Body of pancreas (tissue), 4 donors: ENCODE measurements around the gene SLC35C1. TPM values are rescaled to one million over a fixed set of nuclear protein-coding genes. Genes with fewer than 3 reads are reported as not detected.

ENCODE experiments used
- ATAC-seq: fragments of 150-250 bp; one replicate; pipeline ENCODE4 v1.9.1; 2016
- DNase-seq, 4 donors: peaks; one replicate each; pipeline ENCODE4 v3.0.0-alpha.2; 2019
- H3K27ac ChIP-seq, 4 donors: fragments of 200-600 bp; sonication (generic); 1 replicate in 3 of 4; 2 replicates in 1 of 4; pipeline versions ENCODE4 v1.5.1 to v1.6.1; 2016 to 2019; ENCODE audit warnings: mild to moderate bottlenecking in 1 of 4, mixed read lengths in 1 of 4, moderate library complexity in 1 of 4
- H3K27me3 ChIP-seq, 2 donors: fragments of 200-600 bp; sonication (generic); one replicate each; pipeline ENCODE4 v1.6.0; 2016; ENCODE audit warnings: mild to moderate bottlenecking in 1 of 2
- H3K36me3 ChIP-seq, 2 donors: fragments of 200-600 bp; sonication (generic); replicated peaks in 1 of 2; 2 replicates each; pipeline ENCODE4 v1.5.1; 2016; ENCODE audit warnings: low read depth in 2 of 2; ENCODE audit not compliant: insufficient read depth in 1 of 2
- H3K4me1 ChIP-seq: fragments of 200-600 bp; sonication (generic); one replicate; pipeline ENCODE4 v1.6.0; 2016
- H3K4me3 ChIP-seq, 2 donors: fragments of 200-600 bp; sonication (generic); 1 replicate in 1 of 2; 2 replicates in 1 of 2; pipeline ENCODE4 v1.5.1; 2016 to 2019
- H3K9me3 ChIP-seq, 3 donors: fragments of 200-600 bp; sonication (generic); 1 replicate in 2 of 3; 2 replicates in 1 of 3; pipeline ENCODE4 v1.5.1; 2016
- CTCF ChIP-seq, 7 experiments: fragments of 450-650 bp in 4 of 7; fragments of 200-600 bp in 3 of 7; sonication (generic) in 3 of 7; IDR thresholded peaks; one replicate each; pipeline ENCODE4 v1.5.1; 2016 to 2019; ENCODE audit warnings: antibody characterized with exemption in 7 of 7
- POLR2A ChIP-seq, 3 donors: fragments of 450-650 bp; IDR thresholded peaks; one replicate each; pipeline ENCODE4 v1.6.1; 2016; ENCODE audit warnings: antibody characterized with exemption in 3 of 3, mild to moderate bottlenecking in 2 of 3
- WGBS, 2 donors: methylation state at CpG; one replicate each; pipeline ENCODE4 v1.1.5; 2017; 5-methylcytosine and 5-hydroxymethylcytosine counted together
- intact Hi-C: fragments of 100-400 bp; cut with DNase I; formaldehyde crosslinking; loops from one replicate; pipeline ENCODE4 v1.15.1; 2023
- total RNA-seq, 2 donors: library from RNA; depleted of rRNA; stranded (reverse); fragments of >200 nt; gene quantifications; one replicate each; pipeline ENCODE4 v1.1.0, GENCODE V29; 2016

SLC35C1 gene
- total RNA-seq, 2 donors from 2014 or later, result 11.2 to 22.7 TPM

- intact Hi-C loops, result no loop called here
- peaks cover 47% of the 10 kb centered on the region for H3K4me1 ChIP-seq
- no peaks in the 10 kb centered on the region for H3K27me3 ChIP-seq
- TF ChIP-seq CTCF (IDR thresholded peaks at IDR 0.05) (no peak), POLR2A (IDR thresholded peaks at IDR 0.05) (no peak)
- no peak for ATAC-seq
- H3K9me3 ChIP-seq, result no peaks in the 10 kb centered on the region
- peaks cover 11 to 29% of the 10 kb centered on the region in 2 donors for H3K36me3 ChIP-seq
- no peak overlapping the region for H3K4me3 ChIP-seq
- 81 to 84% methylated on average over 9 to 10 of the region's 10 CpGs for WGBS, 2 donors
- no peak for DNase-seq
- H3K27ac ChIP-seq, result peak overlapping the region in 2 of 4 donors; percentile 77 to 78
These were observed 56.0 kb downstream of the SLC35C1 start for GRCh38 chr11:45860764-45861510.

Other genes starting within 250 kb of the SLC35C1 start
- 1 to 10 TPM; 1.3 to 2.0 TPM for gene CHST1, start 139.5 kb upstream of the SLC35C1 start, total RNA-seq
- 10 to 100 TPM; 24.6 to 65.9 TPM for gene CRY2, start 42.3 kb downstream of the SLC35C1 start, total RNA-seq
- 10 to 100 TPM; 23.7 to 32.4 TPM for gene MAPK8IP1, start 80.5 kb downstream of the SLC35C1 start, total RNA-seq
- 1 to 10 TPM; 2.3 to 8.2 TPM for gene FREY1, start 102.1 kb downstream of the SLC35C1 start, total RNA-seq
- 10 to 100 TPM; 29.1 to 41.5 TPM for gene PEX16, start 112.7 kb downstream of the SLC35C1 start, total RNA-seq
- gene LARGE2, start 117.5 kb downstream of the SLC35C1 start, total RNA-seq, result 10 to 100 TPM; 12.2 to 14.5 TPM